PFSK-1 (cell line): ENCODE measurements around the gene TERF2IP.

Experiments
- POLR2AphosphoS5 ChIP-seq: IDR thresholded peaks from 2 replicates; pipeline ENCODE4 v1.6.1; 2012; ENCODE audit warnings: low read depth, mild to moderate bottlenecking, control low read depth, low read length, moderate library complexity
- REST ChIP-seq, 2 experiments: IDR thresholded peaks; 2 replicates each; pipeline versions ENCODE4 v1.6.1 to v1.8.0; 2011 to 2012; ENCODE audit warnings: low read depth in 2 of 2, low read length in 2 of 2, control low read depth in 1 of 2, inconsistent platforms in 1 of 2, mild to moderate bottlenecking in 1 of 2, moderate library complexity in 1 of 2; ENCODE audit not compliant: insufficient read depth in 1 of 2

GRCh38 chr16:75629132-75629531 lies 18.4 kb upstream of the TERF2IP start:
- TF ChIP-seq REST (IDR thresholded peaks at IDR 0.05; ENCODE audit: insufficient read depth in 1 of 2, low read depth in 2 of 2, low read length in 2 of 2) (no peak), POLR2AphosphoS5 (no peak)
